Spleen (tissue), 7 donors: ENCODE measurements around the gene NSUN3.
"Not testable (repeated sequence)": the region's sequence is repeated elsewhere in the genome, so short reads cannot be mapped to it uniquely, and the experiment has no call there.

Source experiments
- CTCF ChIP-seq, 11 experiments: fragments of 200-600 bp in 7 of 11; fragments of 450-650 bp in 4 of 11; sonication (generic) in 4 of 11; IDR thresholded peaks in 8 of 11; conservative IDR thresholded peaks in 3 of 11; 1 replicate in 7 of 11; 2 replicates in 4 of 11; pipeline versions ENCODE4 v1.4.0 to v1.8.0; 2016 to 2021; ENCODE audit warnings: antibody characterized with exemption in 11 of 11, inconsistent platforms in 4 of 11, mild to moderate bottlenecking in 1 of 11
- POLR2A ChIP-seq, 3 donors: fragments of 450-650 bp; IDR thresholded peaks; one replicate each; pipeline ENCODE4 v1.5.1; 2017; ENCODE audit warnings: antibody characterized with exemption in 3 of 3, mild to moderate bottlenecking in 1 of 3
- donor health status: DM: no; HTN: no; CAD: no; lungs with moderate emphysema.
- donor health status: DM: no; HTN: no; CAD: no.
- donor health status: DM: no; HTN: no; CAD: no.

DNA sequence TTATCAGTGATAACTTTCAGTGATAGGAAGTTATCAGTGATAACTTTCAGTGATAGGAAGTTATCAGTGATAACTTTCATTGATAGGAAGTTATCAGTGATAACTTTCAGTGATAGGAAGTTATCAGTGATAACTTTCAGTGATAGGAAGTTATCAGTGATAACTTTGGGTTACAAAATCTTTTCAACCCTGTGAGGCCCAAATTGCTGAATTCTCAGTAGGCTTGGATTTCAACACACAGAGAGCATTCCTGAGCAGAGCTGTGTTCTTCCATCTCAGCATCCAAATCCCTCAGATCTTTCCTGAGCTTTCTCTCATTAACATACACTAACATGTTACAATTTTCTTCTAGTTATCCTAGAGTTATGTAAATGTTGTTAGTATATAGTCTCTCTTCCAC, 47.4 kb downstream of the NSUN3 start:
- not testable (repeated sequence) for TF ChIP-seq CTCF (IDR thresholded peaks at IDR 0.05 in 8 of 11, conservative IDR thresholded peaks at IDR 0.05 in 3 of 11); POLR2A (IDR thresholded peaks at IDR 0.05)
